Astrocyte (in vitro differentiated cells and primary cell): ENCODE measurements around the gene OR6S1. TPM values are rescaled to one million over a fixed set of nuclear protein-coding genes. Genes with fewer than 3 reads are reported as not detected.
"Not testable (repeated sequence)": the region's sequence is repeated elsewhere in the genome, so short reads cannot be mapped to it uniquely, and the experiment has no call there.

Source experiments
- DNase-seq: peaks from one replicate; pipeline ENCODE4 v3.0.0-alpha.2; 2010; ENCODE audit warnings: low read depth
- FAIRE-seq: peaks from 2 replicates; lab custom pipeline; 2011; peaks lifted over from hg19 to GRCh38; lab: Jason Lieb, UNC
- H2AFZ ChIP-seq: 2 replicates; pipeline ENCODE4 v1.6.0; 2012; ENCODE audit warnings: low read depth, low read length, inconsistent platforms
- H3K27ac ChIP-seq: 2 replicates; pipeline ENCODE4 v1.5.1; 2011; ENCODE audit warnings: low read depth, low read length, inconsistent platforms
- H3K27me3 ChIP-seq: 2 replicates; pipeline ENCODE4 v1.6.0; 2011; ENCODE audit warnings: low read length, inconsistent platforms; ENCODE audit not compliant: insufficient read depth
- H3K36me3 ChIP-seq: 2 replicates; pipeline ENCODE4 v1.5.1; 2011; ENCODE audit warnings: low read length, inconsistent platforms; ENCODE audit not compliant: insufficient read depth
- H3K4me1 ChIP-seq: 2 replicates; pipeline ENCODE4 v1.5.1; 2011; ENCODE audit warnings: low read length, inconsistent platforms; ENCODE audit not compliant: insufficient read depth
- H3K4me2 ChIP-seq: 2 replicates; pipeline ENCODE4 v1.6.0; 2012; ENCODE audit warnings: low read length, inconsistent platforms
- H3K4me3 ChIP-seq: 2 replicates; pipeline ENCODE4 v1.5.1; 2011; ENCODE audit warnings: low read depth, mild to moderate bottlenecking, low read length, inconsistent platforms; ENCODE audit not compliant: insufficient read depth
- H3K79me2 ChIP-seq: 2 replicates; pipeline ENCODE4 v1.6.0; 2012; ENCODE audit warnings: mild to moderate bottlenecking, low read length, inconsistent platforms; ENCODE audit not compliant: insufficient read depth
- H3K9ac ChIP-seq: 2 replicates; pipeline ENCODE4 v1.6.0; 2012; ENCODE audit warnings: mild to moderate bottlenecking, low read length, inconsistent platforms
- H3K9me3 ChIP-seq: 2 replicates; pipeline ENCODE4 v1.5.1; 2012; ENCODE audit warnings: low read depth, mild to moderate bottlenecking, low read length, inconsistent platforms; ENCODE audit not compliant: insufficient read depth
- H4K20me1 ChIP-seq: 2 replicates; pipeline ENCODE4 v1.6.0; 2012; ENCODE audit warnings: low read length, inconsistent platforms; ENCODE audit not compliant: insufficient read depth
- H3K27ac Mint-ChIP-seq: one replicate; pipeline ENCODE4 v1.8.0; 2021; ENCODE audit warnings: mild to moderate bottlenecking, mixed read lengths; ENCODE audit not compliant: unreplicated experiment
- H3K27me3 Mint-ChIP-seq: one replicate; pipeline ENCODE4 v1.8.0; 2021; ENCODE audit warnings: low read depth, mixed read lengths; ENCODE audit not compliant: unreplicated experiment
- H3K36me3 Mint-ChIP-seq: one replicate; pipeline ENCODE4 v1.8.0; 2021; ENCODE audit warnings: low read depth, mixed read lengths; ENCODE audit not compliant: unreplicated experiment
- H3K4me1 Mint-ChIP-seq: one replicate; pipeline ENCODE4 v1.8.0; 2021; ENCODE audit warnings: low read depth, mixed read lengths; ENCODE audit not compliant: unreplicated experiment
- H3K4me3 Mint-ChIP-seq: one replicate; pipeline ENCODE4 v1.8.0; 2021; ENCODE audit warnings: mild to moderate bottlenecking, moderate library complexity, mixed read lengths; ENCODE audit not compliant: unreplicated experiment
- H3K9me3 Mint-ChIP-seq: one replicate; pipeline ENCODE4 v1.8.0; 2021; ENCODE audit warnings: mild to moderate bottlenecking, mixed read lengths; ENCODE audit not compliant: unreplicated experiment
- EZH2 ChIP-seq: IDR thresholded peaks from 2 replicates; pipeline ENCODE4 v1.6.1; 2012; ENCODE audit warnings: mild to moderate bottlenecking, low read length, inconsistent platforms; ENCODE audit not compliant: insufficient read depth
- total RNA-seq: library from RNA; stranded (reverse); gene quantifications from 2 replicates; pipeline ENCODE4 v1.2.1, GENCODE V29; 2021
- TF ChIP-seq, protein P1 (sequence below): IDR thresholded peaks from 2 replicates; pipeline ENCODE4 v1.5.1; 2011; ENCODE audit warnings: low read depth, mild to moderate bottlenecking, inconsistent platforms, low read length, moderate library complexity; ENCODE audit not compliant: insufficient read depth

The OR6S1 gene
- total RNA-seq, 1 donor from 2014 or later: not detected

DNA sequence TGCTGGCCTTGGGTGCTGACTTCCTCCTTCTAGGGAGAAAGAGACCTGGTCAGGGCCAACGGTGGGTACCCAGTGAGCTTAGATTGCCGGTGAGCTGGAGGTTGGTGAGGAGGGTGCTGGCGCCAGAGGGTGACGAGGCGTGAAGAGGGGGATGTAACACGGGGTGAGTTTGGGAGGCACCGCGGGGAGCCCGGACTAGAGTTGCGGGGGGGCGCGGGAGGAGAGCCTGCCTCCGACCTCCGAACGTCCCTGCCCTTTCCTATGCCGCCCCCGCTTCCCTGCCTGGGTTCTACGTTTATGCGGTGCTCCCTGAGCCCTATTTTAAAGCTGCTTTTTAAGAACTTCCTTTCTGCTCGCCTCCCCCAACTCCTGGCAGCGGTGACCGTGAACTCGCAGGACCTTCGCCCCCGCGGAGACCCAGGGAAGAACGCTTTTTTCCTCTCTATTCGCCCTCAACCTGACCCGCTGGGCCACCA lies 18.6 kb downstream of the OR6S1 start:
- Histone ChIP-seq H3K9me3 (no peaks in the 10 kb centered on the region), H3K4me2 (peak overlapping the region; percentile 15), H3K27me3 (peaks cover 13% of the 10 kb centered on the region), H3K4me3 (no peak overlapping the region), H4K20me1 (peaks cover 3% of the 10 kb centered on the region), H3K79me2 (no peaks in the 10 kb centered on the region), H2AFZ (no peak overlapping the region), H3K27ac (no peak overlapping the region), H3K36me3 (no peaks in the 10 kb centered on the region), H3K9ac (no peak overlapping the region), H3K4me1 (peaks cover 10% of the 10 kb centered on the region)
- Mint-ChIP-seq H3K4me3 (no peak overlapping the region), H3K27me3 (peaks cover 2% of the 10 kb centered on the region), H3K4me1 (peaks cover 6% of the 10 kb centered on the region), H3K27ac (no peak overlapping the region), H3K36me3 (no peaks in the 10 kb centered on the region), H3K9me3 (no peaks in the 10 kb centered on the region)
- DNase-seq (no peak), FAIRE-seq (no peak)
- TF ChIP-seq, protein P1, sequence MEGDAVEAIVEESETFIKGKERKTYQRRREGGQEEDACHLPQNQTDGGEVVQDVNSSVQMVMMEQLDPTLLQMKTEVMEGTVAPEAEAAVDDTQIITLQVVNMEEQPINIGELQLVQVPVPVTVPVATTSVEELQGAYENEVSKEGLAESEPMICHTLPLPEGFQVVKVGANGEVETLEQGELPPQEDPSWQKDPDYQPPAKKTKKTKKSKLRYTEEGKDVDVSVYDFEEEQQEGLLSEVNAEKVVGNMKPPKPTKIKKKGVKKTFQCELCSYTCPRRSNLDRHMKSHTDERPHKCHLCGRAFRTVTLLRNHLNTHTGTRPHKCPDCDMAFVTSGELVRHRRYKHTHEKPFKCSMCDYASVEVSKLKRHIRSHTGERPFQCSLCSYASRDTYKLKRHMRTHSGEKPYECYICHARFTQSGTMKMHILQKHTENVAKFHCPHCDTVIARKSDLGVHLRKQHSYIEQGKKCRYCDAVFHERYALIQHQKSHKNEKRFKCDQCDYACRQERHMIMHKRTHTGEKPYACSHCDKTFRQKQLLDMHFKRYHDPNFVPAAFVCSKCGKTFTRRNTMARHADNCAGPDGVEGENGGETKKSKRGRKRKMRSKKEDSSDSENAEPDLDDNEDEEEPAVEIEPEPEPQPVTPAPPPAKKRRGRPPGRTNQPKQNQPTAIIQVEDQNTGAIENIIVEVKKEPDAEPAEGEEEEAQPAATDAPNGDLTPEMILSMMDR: no peak
- no peak for TF ChIP-seq EZH2

DNA sequence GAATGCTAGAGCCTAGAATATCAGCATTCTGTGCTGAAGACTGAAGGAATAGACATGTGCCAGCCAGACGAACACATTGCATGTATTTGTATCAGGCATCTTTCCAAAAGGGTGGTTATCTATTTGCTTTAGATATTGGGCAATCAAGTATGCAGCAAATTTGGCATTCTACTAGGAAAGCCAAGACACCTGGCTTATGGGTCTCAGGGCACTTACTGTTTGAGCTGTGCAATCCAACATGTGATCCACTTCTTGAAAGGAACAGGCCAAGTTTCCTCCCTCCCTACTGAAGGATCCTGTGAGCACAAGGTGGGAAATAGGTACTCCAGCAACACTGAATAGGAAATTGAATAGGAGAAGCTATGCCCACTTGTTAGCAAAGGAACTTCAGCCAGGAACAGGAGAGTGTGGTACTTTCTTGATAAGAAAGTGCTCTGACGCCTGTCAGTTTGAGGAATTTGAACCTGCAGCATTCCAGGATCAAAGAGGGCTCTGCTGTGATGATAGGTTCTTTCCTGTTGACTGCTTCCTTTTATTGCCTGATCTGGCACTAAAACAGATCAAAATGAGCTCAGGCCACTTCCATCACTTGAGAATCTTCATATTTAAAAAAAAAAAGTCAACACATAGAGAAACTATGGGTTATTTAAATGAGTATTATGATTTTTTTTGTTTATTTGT lies 20.6 kb downstream of the OR6S1 start:
- Mint-ChIP-seq H3K4me3 (no peak overlapping the region), H3K4me1 (no peaks in the 10 kb centered on the region), H3K36me3 (no peaks in the 10 kb centered on the region), H3K27me3 (peaks cover 2% of the 10 kb centered on the region), H3K9me3 (no peaks in the 10 kb centered on the region), H3K27ac (no peak overlapping the region)
- H3K27ac ChIP-seq: no peak overlapping the region
- peaks cover 3% of the 10 kb centered on the region for H4K20me1 ChIP-seq
- H3K79me2 ChIP-seq: no peaks in the 10 kb centered on the region
- H2AFZ ChIP-seq: no peak overlapping the region
- no peak overlapping the region for H3K9ac ChIP-seq
- FAIRE-seq: no peak
- no peaks in the 10 kb centered on the region for H3K36me3 ChIP-seq
- H3K4me1 ChIP-seq: peaks cover 10% of the 10 kb centered on the region
- no peak for DNase-seq
- H3K4me3 ChIP-seq: no peak overlapping the region
- TF ChIP-seq EZH2: no peak
- TF ChIP-seq, protein P1: no peak
- H3K9me3 ChIP-seq: no peaks in the 10 kb centered on the region
- peaks cover 4% of the 10 kb centered on the region for H3K27me3 ChIP-seq
- H3K4me2 ChIP-seq: no peak overlapping the region

DNA sequence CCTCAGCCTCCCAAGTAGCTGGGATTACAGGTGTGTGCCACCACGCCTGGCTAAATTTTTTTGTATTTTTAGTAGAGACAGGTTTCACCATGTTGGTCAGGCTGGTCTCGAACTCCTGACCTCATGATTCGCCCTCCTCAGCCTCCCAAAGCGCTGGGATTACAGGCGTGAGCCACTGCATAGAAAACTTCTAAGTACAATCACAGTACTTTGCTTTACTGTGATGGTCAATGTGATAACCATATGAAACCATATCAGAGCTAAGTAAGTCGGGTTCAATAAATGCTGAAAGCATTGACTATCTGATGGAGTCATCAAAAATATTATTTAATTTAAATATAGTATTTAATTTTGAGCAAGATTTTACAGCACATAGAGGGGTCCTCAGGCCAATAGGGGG lies 21.8 kb downstream of the OR6S1 start:
- H3K9me3 ChIP-seq, H3K4me1 Mint-ChIP-seq, H3K4me3 ChIP-seq, H2AFZ ChIP-seq, H3K27ac ChIP-seq, H3K4me2 ChIP-seq, H4K20me1 ChIP-seq, H3K36me3 ChIP-seq, H3K9me3 Mint-ChIP-seq, H3K27me3 Mint-ChIP-seq, H3K27me3 ChIP-seq, H3K27ac Mint-ChIP-seq, H3K36me3 Mint-ChIP-seq, H3K9ac ChIP-seq, H3K4me1 ChIP-seq, FAIRE-seq, H3K4me3 Mint-ChIP-seq, DNase-seq, H3K79me2 ChIP-seq: not testable (repeated sequence)
